ENCODE data around the gene EFCAB14.
"Not testable (repeated sequence)": the region's sequence is repeated elsewhere in the genome, so short reads cannot be mapped to it uniquely, and the experiment has no call there.

The EFCAB14 gene, protein sequence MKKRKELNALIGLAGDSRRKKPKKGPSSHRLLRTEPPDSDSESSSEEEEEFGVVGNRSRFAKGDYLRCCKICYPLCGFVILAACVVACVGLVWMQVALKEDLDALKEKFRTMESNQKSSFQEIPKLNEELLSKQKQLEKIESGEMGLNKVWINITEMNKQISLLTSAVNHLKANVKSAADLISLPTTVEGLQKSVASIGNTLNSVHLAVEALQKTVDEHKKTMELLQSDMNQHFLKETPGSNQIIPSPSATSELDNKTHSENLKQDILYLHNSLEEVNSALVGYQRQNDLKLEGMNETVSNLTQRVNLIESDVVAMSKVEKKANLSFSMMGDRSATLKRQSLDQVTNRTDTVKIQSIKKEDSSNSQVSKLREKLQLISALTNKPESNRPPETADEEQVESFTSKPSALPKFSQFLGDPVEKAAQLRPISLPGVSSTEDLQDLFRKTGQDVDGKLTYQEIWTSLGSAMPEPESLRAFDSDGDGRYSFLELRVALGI
- 79.8 to 297 (median 116) reads per million in 18 experiments for total RNA-seq

DNA sequence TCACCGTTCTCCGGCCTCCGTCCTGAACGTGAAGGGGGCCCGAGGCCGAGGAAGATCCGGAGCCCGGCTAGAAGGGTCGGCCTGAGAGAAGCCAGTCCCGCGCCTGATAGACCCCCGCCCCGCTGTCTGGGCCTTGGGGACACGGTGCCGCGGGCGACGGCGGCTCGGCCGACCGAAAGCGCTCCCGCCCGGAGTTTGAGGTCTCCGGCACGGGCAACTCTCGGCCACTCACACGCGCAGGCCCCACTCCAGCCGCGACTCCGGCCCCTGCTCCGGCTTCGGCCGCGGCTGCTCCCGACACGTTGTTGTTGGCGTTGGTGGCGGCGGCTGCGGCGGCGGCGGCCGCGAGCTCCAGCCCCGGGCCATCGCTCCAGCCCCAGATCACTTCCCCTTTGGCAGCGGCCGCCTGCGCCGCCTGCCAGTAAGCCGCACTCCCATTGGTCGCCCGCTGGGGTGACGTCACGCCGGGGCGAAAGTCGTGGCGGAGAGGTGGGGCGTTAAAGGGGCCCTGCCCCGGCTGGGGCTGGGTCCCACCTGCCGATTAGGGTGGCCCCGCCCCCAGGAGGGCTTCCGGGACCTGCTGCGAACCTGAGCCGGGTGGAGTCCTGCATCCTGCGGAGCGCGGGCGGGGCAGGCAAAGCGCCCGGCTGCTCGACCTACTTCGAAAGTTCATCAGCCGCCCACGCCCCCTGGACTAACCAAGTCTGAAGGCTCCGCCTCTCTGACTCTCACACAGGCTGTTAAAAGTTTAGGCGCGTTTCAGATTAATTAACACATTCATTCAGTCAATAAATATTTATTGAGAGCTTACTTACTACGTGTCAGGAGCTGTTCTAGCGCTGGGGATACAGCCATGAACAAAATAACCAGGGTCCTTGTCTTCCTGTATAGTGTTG is at the start of gene EFCAB14:
Gene EFCAB14, minus strand, starts transcription at position 388 of the 896 bp plus-strand sequence. CDS start 1,027 bp downstream, outside the sequence.
- peak; percentile 95 for DNase-seq

DNA sequence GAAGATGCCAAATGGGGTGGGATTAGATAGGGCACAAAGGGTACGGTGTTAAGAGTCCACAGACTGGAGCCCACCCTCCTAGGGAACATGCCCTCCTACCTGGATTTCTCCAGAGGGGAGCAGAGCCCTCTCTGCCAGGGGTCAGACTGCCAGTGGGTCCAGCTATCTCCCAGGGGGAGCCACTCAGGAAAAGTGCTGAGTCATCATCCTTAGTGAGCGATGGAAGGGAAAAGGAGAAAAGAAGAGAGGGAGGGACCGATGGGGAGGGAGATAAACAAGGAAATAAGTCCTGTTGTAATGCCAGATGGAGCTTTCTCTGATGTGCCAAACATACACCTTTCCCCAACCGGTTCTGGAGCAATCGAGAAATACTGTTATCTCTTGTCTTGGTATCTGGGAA is 49.5 kb upstream of the EFCAB14 start:
- DNase-seq, result no peak

DNA sequence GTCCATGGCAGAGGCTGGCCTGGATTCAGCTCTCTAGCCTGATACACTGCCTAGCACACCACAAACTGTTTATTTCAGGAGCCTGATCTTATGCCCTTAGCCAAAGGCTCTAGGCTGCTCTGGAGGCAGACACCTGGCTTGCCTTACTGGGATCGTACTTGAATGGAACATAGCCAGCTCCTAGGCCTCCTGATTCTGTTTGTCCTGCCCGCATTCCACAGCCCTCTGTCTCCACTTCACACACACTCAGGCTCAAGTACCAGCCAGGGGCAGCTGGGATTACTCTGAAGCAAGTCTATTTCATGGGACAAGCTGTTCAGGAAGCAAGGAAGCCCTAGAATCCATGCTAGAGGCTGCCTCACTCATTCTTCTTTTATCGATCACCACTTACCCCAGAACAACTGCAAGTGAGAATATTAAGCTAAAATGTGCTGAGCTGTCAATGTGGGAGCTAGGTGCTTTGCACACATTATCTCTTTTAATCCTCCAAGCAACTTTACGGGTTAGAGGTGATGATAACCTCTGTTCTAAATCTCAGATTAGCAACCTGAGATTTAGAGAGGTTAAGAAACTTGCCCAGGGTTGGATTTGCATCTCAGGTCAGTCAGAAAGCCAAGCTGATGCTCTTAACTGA is 48.9 kb upstream of the EFCAB14 start:
- no peak for DNase-seq

DNA sequence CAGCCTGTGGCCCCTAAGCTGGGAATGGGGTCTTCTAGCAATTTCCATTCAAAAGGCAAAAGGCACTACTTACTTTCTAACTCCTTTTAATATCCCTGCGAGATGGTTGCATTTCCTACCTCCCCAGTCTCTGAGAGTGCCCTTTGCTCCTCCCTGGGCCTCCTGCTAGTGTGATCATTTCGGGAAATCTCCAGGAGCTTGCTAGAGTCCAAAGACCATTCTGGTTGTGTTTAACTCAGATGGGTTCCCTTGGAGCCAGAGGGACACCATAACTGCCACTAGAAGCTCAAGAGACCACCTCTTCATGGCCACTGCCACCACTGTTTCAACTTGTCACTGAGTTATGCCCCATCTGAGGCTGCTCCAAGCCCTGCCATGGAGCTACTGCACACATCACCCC is 45.5 kb upstream of the EFCAB14 start:
- no peak for DNase-seq

DNA sequence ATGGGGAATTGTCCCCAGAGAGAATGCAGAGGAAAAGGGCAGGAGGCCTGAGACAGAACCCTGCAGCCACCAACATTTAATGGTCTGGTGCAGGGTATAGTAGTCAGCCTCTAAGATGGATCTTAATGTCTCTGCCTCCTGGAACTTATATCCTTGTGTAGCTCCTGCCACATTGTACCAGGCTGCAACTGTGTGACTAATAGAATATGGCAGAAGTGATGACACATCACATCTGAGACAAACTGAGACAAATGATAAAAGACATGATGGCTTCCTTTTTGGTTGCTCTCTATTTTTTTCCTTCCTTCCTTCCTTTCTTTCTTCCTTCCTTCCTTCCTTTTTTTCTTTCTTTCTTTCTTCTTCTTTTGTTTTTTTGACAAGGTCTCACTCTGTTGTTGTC is 42.8 kb upstream of the EFCAB14 start:
- DNase-seq, result no peak

DNA sequence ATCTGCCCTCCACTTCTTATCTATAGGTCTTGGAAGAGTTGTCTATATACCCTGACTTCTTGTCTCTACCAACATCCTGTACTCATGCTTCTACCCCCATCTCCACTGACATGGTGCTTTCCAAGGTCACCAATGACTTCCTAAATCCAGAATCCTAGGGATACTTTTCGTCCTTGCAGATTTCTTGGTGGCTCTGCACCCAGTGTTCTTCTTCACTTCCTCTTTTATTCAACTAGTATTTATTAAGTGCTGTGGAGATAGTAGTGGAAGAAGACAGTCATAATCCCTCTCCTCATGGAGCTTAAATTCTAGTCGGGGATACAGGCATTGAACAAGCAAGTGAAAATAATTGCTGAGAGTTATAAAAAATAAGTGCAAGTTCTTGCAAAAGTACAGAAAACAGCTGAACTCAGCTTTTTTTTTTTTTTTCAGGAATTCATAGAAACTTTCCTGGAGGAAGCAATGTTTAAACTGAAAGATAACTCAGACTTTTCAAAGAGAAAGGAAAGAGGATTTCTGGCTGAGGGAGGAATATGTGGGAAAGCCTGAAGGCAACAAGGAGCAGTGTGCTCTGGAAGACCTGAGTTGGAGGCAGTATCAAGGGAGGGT is 41.7 kb upstream of the EFCAB14 start:
- no peak for DNase-seq

DNA sequence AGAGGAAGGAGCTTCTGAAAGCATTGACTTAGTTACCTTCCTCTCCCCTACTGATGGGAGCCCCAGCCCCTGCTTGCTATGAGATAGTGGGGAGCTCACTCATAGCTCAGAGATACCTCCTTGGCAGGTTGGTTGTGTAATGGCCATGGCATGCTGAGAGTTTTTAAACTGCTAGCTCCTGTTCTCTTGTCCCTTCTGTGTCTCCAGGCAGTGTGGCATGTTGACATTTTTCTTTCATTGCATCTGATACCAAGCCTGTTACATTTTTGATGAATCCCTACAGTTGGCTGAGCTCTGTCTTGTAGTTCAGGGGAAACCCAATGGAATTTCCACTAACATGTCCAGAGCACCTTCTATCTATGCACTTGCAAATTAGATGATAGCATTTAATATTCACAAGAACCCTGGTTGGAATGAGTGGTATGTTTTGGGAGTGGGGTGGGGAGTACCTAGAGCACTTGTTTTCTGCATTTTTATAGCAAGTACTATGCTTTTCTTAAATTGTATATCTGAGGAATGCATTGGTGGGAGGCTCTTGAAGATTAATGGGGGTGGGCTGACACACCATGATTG is 39.1 kb upstream of the EFCAB14 start:
- DNase-seq, result no peak

DNA sequence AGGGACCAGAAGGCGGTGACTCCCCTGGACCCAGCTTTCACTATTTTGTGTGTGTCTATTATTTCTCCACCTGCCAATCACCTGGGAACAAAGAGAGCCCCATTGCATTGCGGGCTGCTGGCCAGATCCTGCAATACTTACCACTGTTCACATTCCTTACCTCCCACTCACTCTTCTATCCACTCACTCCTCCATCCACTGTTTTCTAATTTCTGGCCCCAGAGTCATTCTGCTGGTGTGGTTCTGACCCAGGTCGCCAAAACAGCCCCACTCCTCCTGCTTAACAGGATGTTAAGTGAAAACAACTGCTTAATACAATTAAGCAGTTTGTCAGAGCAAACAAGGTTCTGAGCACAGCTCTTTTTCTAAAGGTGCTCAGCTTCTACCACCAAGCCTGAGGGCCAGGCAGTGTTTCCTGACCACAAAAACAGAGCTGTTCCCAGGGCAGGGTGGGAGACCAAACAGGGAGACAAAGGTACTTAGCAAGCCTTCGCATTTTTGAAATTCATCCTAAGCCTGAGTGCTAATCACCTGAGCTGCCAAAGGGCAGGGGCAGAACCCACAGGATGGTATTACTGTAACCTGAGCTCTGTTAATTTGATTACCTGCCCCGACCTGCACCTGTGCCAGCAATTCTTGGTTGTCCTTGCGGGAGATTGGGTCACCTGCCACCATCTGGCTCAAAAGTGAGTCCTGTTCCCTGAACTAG is 38.5 kb upstream of the EFCAB14 start:
- no peak for DNase-seq

DNA sequence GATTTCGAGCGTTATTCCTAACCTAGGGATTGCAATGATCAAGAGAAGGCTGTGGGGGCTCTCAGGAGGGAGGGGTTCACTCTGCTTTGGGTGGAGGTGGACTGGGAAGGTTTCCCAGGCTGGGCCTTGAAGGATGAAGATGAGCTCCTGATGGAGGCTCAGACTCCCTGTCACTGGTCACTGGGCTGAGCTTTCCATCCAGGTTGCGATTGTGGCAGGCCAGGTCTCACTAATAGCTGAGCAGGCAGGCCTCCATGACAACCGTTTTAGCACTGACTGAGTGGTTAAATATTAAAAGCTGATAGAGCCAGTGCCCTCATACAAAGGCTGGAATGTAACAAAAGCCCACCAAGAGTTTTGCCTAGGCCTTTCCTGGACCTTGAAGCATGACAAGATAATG is 36.2 kb upstream of the EFCAB14 start:
- no peak for DNase-seq

DNA sequence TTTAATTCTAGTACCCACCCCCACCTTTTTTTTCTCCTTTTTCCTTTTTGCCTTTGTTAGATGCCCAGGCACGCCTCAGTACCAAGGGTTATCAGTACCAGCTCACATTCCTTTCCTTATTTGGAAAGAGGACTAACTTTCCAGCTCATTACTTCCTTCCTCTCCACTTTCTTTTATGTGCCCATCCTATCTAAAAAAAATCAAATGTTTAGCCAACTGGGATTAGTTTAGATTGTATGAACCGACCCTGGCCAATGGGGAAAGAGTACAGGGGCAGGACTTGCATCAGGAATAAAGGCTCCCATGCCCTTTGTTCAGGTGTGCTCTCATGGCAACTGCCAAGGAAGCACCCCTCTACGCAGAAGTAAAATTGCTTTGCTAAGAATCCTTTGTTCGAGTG is 35.8 kb upstream of the EFCAB14 start:
- not testable (repeated sequence) for DNase-seq

DNA sequence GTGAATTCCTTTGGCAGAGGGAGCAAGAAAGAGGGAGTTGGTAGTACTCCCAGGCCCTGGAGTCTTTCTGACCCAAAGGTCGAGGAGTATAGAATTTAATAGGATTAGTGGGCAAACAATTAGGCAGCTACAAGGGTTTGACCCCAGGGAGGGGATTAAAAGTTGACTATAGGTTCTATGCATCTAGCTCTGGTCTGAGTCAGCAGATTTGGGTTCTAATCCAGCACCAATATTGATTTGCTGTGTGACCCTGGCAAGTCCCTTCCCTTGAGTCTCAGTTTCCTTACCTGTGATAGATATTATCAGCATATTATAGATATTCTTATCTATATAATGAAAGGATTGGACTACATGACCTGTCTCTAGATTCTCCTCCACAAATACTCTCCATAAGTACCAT is 35.1 kb upstream of the EFCAB14 start:
- DNase-seq, result no peak

DNA sequence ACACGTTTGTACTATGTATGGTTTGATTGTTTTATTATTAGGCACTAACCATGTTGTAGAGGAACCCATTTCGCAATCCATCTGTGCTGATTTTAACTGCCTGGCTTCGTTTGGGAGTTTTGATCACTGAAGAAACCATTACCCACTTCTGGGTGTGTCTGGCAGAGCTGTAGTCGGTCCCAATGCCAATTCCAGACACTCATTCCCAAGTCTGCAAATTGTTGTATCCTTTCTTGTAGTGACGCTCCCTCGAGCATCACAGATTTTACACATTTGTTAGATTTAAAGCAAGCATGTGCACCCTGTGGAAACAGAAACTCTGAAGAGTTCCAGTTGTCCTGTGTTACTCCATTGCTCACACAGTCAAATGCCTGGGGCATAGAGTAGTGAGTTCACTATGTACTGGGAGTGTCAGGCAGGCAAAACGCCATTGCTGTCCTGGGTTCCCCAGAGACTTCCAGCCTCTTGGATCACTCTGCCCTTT is 31.0 kb upstream of the EFCAB14 start:
- DNase-seq, result no peak

DNA sequence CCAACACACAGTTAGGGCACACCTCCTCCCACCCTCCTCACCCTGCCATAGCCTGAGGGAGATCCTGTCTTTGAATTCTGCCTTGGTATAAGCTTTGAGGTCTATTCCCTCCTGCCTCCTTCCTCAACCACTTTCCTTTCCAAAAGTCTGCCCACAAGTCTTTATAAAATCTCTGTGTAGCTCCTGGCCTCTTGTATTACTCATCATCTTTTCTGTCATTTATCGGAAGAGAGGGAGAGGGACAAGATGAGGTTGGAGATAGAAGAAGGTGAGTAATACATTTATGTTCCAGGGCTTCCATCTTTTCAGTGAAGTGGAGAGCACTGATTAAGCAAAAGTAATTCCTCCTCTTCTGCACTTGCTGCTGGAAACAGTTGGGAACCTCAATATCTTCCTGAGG is 30.5 kb upstream of the EFCAB14 start:
- no peak for DNase-seq

DNA sequence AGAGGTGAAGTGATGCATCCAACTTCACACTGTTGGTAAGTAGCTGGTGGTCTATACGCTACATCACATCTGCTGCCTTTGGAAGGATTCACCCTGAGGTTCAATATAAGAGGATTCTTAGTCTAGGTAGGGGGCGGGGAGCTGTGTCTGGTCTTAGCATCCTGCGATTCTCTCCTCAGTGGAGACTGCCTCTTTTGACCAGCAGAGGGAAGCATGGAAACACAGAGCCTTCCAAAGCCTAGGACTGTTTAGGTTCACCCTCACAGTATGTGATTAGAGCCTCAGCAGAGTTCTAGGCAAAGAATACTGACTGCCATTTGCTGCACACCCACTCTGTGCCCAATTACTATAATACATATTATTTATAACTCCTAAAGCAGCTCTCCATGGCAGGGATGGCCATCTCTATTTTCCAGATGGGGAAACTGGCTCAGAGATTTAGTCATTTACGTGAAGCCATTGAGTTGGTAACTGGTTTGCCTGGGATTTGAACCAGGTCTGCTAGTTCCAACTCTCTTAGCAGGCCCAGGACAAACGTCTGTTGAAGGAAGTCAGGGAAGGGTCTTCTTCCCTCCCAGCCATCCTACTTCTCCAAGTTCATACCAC is 28.9 kb upstream of the EFCAB14 start:
- DNase-seq, result peak; percentile 9 to 30

DNA sequence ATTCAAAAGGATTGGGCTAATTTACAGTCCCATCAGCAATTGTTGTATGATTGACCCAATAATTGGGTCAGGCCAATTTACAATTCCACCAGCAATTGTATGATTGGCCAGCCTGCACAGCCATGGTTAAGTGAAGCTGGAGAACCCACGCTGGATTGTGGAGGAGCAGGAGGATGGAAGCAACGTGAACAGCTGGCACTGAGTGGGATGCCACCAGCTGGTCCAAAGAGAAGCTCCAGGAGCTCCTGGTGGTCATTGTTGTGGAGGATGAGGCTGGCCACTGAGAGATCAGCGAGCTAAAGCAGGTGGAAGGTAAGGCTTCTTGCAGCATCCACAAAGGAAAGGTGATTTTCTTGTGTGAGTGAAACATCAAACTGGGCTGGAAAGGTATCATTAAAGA is 23.2 kb upstream of the EFCAB14 start:
- DNase-seq, result no peak

DNA sequence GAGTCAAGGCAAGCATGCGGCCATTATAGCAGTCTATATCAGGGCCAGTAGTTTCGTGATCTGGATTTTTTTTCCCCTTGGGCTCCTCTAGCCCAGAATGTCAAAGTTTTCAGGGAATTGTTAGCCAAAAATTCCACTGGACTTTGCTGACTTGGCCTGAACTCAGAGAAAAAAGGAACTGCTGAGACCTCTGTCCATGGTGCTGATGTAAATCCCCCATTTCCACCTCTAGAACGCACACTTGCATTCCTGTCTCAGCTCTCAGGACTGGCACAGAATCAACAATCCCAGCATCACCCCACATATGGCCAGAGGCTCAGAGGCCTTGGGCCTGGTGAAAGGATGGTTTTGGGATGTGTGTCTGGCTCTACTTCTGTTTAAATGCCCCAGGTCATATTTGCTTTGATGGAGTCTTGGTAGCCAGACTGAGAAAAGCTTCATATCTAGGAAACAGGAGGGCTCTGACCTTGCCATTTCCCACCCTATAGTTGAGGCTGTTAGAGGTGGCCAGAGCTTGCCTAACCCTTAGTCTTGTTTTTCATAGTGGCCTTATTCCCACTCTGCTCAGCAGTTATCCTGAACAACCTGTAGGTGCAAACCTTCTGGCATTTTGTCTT is 16.9 kb upstream of the EFCAB14 start:
- DNase-seq, result peak; percentile 52 to 65

DNA sequence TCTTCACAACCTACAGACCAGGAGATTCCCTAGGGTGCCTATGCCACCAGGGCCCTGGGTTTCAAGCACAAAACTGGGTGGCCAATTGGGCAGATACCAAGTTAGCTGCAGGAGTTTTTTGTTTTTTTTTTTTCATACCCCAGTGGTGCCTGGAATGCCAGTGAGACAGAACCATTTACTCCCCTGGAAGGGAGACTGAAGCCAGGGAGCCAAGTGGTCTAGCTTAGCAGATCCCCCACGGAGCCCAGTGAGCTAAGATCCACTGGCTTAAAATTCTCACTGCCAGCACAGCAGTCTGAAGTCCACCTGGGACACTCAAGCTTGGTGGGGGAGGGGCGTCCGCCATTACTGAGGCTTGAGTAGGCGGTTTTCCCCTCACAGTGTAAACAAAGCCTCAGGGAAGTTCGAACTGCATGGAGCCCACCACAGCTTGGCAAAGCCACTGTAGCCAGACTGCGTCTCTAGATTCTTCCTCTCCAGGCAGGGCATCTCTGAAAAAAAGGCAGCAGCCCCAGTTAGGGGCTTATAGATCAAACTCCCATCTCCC is 9.5 kb upstream of the EFCAB14 start:
- not testable (repeated sequence) for DNase-seq

DNA sequence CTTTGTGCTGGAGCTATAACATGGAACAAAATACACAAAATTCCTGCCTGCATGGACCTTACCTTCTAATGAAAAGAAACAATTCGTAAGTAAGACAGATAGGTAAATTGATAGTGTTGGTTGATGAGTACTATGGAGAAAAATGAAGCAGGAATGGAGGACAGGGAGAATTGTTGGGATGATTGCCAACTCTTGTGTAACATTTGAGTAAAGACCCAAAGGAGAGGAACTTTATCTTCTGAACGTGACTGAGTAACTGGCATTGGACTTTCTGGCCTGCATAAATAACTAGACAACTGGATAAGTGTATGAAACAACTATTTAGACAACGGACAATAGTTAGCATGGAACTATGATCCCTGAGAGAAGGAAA is 6.8 kb upstream of the EFCAB14 start:
- DNase-seq, result no peak

DNA sequence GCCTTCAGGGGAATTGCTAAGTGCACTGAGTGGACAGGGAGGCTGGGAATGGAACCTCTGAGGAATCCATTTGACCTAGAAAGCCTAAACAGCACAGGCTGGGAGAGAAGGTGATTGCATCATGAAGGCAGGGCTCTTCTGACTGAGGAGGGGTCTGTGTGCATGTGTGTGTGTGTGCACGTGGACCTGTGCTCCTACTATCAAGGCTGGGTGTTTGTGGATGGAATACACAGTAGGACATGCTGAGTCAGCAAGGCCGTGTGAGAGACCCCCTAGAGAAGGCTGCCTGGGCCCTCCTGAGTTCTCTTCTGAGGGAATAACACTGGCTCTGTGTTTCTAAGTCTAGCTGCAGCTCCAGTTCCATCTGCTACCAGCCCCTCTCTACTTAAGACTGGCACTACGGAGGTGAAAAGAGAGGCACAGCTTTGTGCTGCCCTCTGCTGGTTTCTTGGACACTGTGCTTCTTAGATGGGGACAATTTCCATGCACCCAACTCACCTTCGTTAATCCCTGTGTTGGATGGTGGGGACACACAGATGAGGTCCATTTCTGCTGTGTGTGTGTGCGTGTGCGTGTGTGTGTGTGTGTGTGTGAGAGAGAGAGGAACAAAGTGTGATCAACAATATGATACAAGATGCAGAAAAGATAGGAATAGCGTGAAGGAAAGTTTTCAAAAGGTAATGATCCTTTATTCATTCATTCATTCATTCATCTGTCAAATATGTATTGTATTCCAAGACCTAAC is 6.2 kb upstream of the EFCAB14 start:
- DNase-seq, result peak; percentile 70 to 79
